Measurements from ENCODE around the gene FHL5. TPM values are rescaled to one million over a fixed set of nuclear protein-coding genes. Genes with fewer than 3 reads are reported as not detected.

FHL5 gene
- total RNA-seq, 4 donors from 2014 or later = 28.3 to 54.3 (median 39.8) TPM

- Histone ChIP-seq H3K9me3 (no peaks in the 10 kb centered on the region), H3K4me3 (no peak overlapping the region), H3K27ac (no peak overlapping the region), H3K4me1 (peaks cover 0 to 19% (median 0%) of the 10 kb centered on the region in 4 donors), H3K36me3 (no peaks in the 10 kb centered on the region), H3K27me3 (no peaks in the 10 kb centered on the region)
- TF ChIP-seq EP300 (IDR thresholded peaks at IDR 0.05) = no peak
- TF ChIP-seq CTCF (IDR thresholded peaks at IDR 0.05) = no peak
- TF ChIP-seq POLR2A (IDR thresholded peaks at IDR 0.05) = no peak
- DNase-seq (ENCODE audit: low spot score in 2 of 2) = no peak
- WGBS, 2 donors = 83 to 87% methylated on average over 3 of the region's 3 CpGs
These were observed 87.0 kb downstream of the FHL5 start for GRCh38 chr6:96649926-96650325.

- no peaks in the 10 kb centered on the region for H3K9me3 ChIP-seq
- DNase-seq (ENCODE audit: low spot score in 2 of 2) = no peak
- H3K27ac ChIP-seq = no peak overlapping the region
- no peaks in the 10 kb centered on the region for H3K36me3 ChIP-seq
- TF ChIP-seq EP300 (IDR thresholded peaks at IDR 0.05) = no peak
- H3K4me1 ChIP-seq = peaks cover 0 to 7% (median 0%) of the 10 kb centered on the region in 4 donors
- no peaks in the 10 kb centered on the region for H3K27me3 ChIP-seq
- no peak overlapping the region for H3K4me3 ChIP-seq
- WGBS, 2 donors = 26 to 40% methylated on average over 1 of the region's 1 CpG
These were observed 88.9 kb downstream of the FHL5 start for GRCh38 chr6:96651816-96652215.

- Histone ChIP-seq H3K4me1 (peaks cover 0 to under 1% (median 0%) of the 10 kb centered on the region in 4 donors), H3K27ac (no peak overlapping the region), H3K4me3 (no peak overlapping the region), H3K9me3 (no peaks in the 10 kb centered on the region), H3K36me3 (no peaks in the 10 kb centered on the region), H3K27me3 (no peaks in the 10 kb centered on the region)
- no peak for DNase-seq (ENCODE audit: low spot score in 2 of 2)
- TF ChIP-seq POLR2A (IDR thresholded peaks at IDR 0.05) (no peak), CTCF (IDR thresholded peaks at IDR 0.05) (no peak)
- WGBS, 2 donors = 59 to 74% methylated on average over 2 of the region's 2 CpGs
These were observed 89.6 kb downstream of the FHL5 start for GRCh38 chr6:96652552-96652951.

GRCh38 chr6:96653181-96653580 is 90.3 kb downstream of the FHL5 start:
- Histone ChIP-seq H3K27ac (no peak overlapping the region), H3K4me1 (no peaks in the 10 kb centered on the region), H3K9me3 (no peaks in the 10 kb centered on the region), H3K27me3 (no peaks in the 10 kb centered on the region), H3K36me3 (no peaks in the 10 kb centered on the region), H3K4me3 (no peak overlapping the region)
- TF ChIP-seq CTCF (IDR thresholded peaks at IDR 0.05) = no peak
- TF ChIP-seq EP300 (IDR thresholded peaks at IDR 0.05) = no peak
- no peak for TF ChIP-seq POLR2A (IDR thresholded peaks at IDR 0.05)
- DNase-seq (ENCODE audit: low spot score in 2 of 2) = no peak
- 92 to 93% methylated on average over 1 of the region's 1 CpG for WGBS, 2 donors

- peaks cover 0 to 2% (median 0%) of the 10 kb centered on the region in 4 donors for H3K9me3 ChIP-seq
- 80 to 92% methylated on average over 1 of the region's 1 CpG for WGBS, 2 donors
- no peak for TF ChIP-seq POLR2A (IDR thresholded peaks at IDR 0.05)
- no peak for TF ChIP-seq EP300 (IDR thresholded peaks at IDR 0.05)
- TF ChIP-seq CTCF (IDR thresholded peaks at IDR 0.05) = no peak
These were observed 93.6 kb downstream of the FHL5 start for GRCh38 chr6:96656567-96656966.

GRCh38 chr6:96657344-96657743 is 94.4 kb downstream of the FHL5 start:
- H3K27ac ChIP-seq = no peak overlapping the region
- DNase-seq (ENCODE audit: low spot score in 2 of 2) = no peak
- no peaks in the 10 kb centered on the region for H3K36me3 ChIP-seq
- 64 to 67% methylated on average over 4 to 5 of the region's 5 CpGs for WGBS, 2 donors
- no peak for TF ChIP-seq EP300 (IDR thresholded peaks at IDR 0.05)
- peaks cover 0 to 9% (median under 1%) of the 10 kb centered on the region in 4 donors for H3K9me3 ChIP-seq
- H3K4me1 ChIP-seq = no peaks in the 10 kb centered on the region
- H3K27me3 ChIP-seq = no peaks in the 10 kb centered on the region
- H3K4me3 ChIP-seq = no peak overlapping the region

More at GRCh38 chr6:96656567-96656966, 93.6 kb downstream of the FHL5 start:
- Histone ChIP-seq H3K27me3 (no peaks in the 10 kb centered on the region), H3K4me1 (no peaks in the 10 kb centered on the region), H3K36me3 (no peaks in the 10 kb centered on the region), H3K4me3 (no peak overlapping the region), H3K27ac (no peak overlapping the region)
- DNase-seq (ENCODE audit: low spot score in 2 of 2) = no peak

Measured in tibial nerve (tissue), 4 donors.